NCI-H2196 treated with DMSO at 0.1 percent for 48 hours (cell line): ENCODE data around the gene GPR33.
"Not testable (repeated sequence)": the region's sequence is repeated elsewhere in the genome, so short reads cannot be mapped to it uniquely, and the experiment has no call there.

Experiments used
- DNase-seq: peaks from one replicate; lab custom pipeline; 2025; ENCODE audit not compliant: unreplicated experiment; lab: John Stamatoyannopoulos, UW

The GPR33 gene

GRCh38 chr14:31487886-31488285 lies at the start of gene GPR33:
Gene GPR33, minus strand, starts transcription at chr14:31488039. Its CDS starts 4,074 bp downstream, at chr14:31483965.
- no peak for DNase-seq

- DNase-seq = no peak
Observed at GRCh38 chr14:31536201-31536960, 48.5 kb upstream of the GPR33 start.

- DNase-seq = no peak
Observed at GRCh38 chr14:31530136-31530535, 42.3 kb upstream of the GPR33 start.

- DNase-seq = no peak
Observed at GRCh38 chr14:31529053-31529452, 41.2 kb upstream of the GPR33 start.

GRCh38 chr14:31527546-31527945 lies 39.7 kb upstream of the GPR33 start:
- DNase-seq = no peak

GRCh38 chr14:31527087-31527486 lies 39.2 kb upstream of the GPR33 start:
- DNase-seq = no peak

- no peak for DNase-seq
Observed at GRCh38 chr14:31510855-31511254, 23.0 kb upstream of the GPR33 start.

GRCh38 chr14:31510222-31510621 lies 22.4 kb upstream of the GPR33 start:
- peak; percentile 27 for DNase-seq

GRCh38 chr14:31508135-31508534 lies 20.3 kb upstream of the GPR33 start:
- no peak for DNase-seq

GRCh38 chr14:31505411-31505810 lies 17.6 kb upstream of the GPR33 start:
- no peak for DNase-seq

GRCh38 chr14:31501870-31502269 lies 14.0 kb upstream of the GPR33 start:
- no peak for DNase-seq

GRCh38 chr14:31492759-31493498 lies 5.1 kb upstream of the GPR33 start:
- no peak for DNase-seq

- no peak for DNase-seq
Observed at GRCh38 chr14:31489691-31490090, 1.9 kb upstream of the GPR33 start.

GRCh38 chr14:31486764-31487163 lies 1.1 kb downstream of the GPR33 start:
- DNase-seq = no peak

GRCh38 chr14:31484754-31485153 lies 3.1 kb downstream of the GPR33 start:
- no peak for DNase-seq

GRCh38 chr14:31480156-31480555 lies 7.7 kb downstream of the GPR33 start:
- DNase-seq = no peak

- no peak for DNase-seq
Observed at GRCh38 chr14:31479027-31479426, 8.8 kb downstream of the GPR33 start.

GRCh38 chr14:31477248-31477647 lies 10.6 kb downstream of the GPR33 start:
- DNase-seq = no peak

- DNase-seq = no peak
Observed at GRCh38 chr14:31476131-31476866, 11.5 kb downstream of the GPR33 start.

- no peak for DNase-seq
Observed at GRCh38 chr14:31466554-31466953, 21.3 kb downstream of the GPR33 start.

- no peak for DNase-seq
Observed at GRCh38 chr14:31465111-31465510, 22.7 kb downstream of the GPR33 start.

GRCh38 chr14:31462450-31462849 lies 25.4 kb downstream of the GPR33 start:
- DNase-seq = not testable (repeated sequence)
